Heart right ventricle (tissue), 16 donors: ENCODE data around the gene RPL18A. TPM values are rescaled to one million over a fixed set of nuclear protein-coding genes. Genes with fewer than 3 reads are reported as not detected.

ENCODE experiments used
- ATAC-seq, 8 donors: fragments of 200-7000 bp; cut with Tn5 transposase; one replicate each; pipeline ENCODE4 v1.9.1; 2020; ENCODE audit warnings: mild to moderate bottlenecking in 8 of 8, moderate library complexity in 8 of 8, moderate number of reproducible peaks in 1 of 8
- DNase-seq, 2 donors: peaks; one replicate each; pipeline ENCODE4 v3.0.0-alpha.2; 2020
- H3K27ac ChIP-seq, 10 donors: fragments of 200-600 bp; sonication (generic) in 2 of 10; one replicate each; pipeline versions ENCODE4 v1.5.0 to v1.8.0; 2020 to 2022; ENCODE audit warnings: mild to moderate bottlenecking in 3 of 10
- H3K27me3 ChIP-seq, 7 donors: fragments of 200-600 bp; one replicate each; pipeline ENCODE4 v1.8.0; 2021 to 2022; ENCODE audit warnings: mild to moderate bottlenecking in 2 of 7
- H3K36me3 ChIP-seq, 9 donors: fragments of 200-600 bp; sonication (generic) in 1 of 9; one replicate each; pipeline versions ENCODE4 v1.5.0 to v1.8.0; 2020 to 2022; ENCODE audit warnings: mild to moderate bottlenecking in 2 of 9
- H3K4me1 ChIP-seq, 9 donors: fragments of 200-600 bp; sonication (generic) in 1 of 9; one replicate each; pipeline versions ENCODE4 v1.5.0 to v1.8.0; 2020 to 2022; ENCODE audit warnings: mild to moderate bottlenecking in 4 of 9
- H3K4me3 ChIP-seq, 10 donors: fragments of 200-600 bp; sonication (generic) in 2 of 10; one replicate each; pipeline versions ENCODE4 v1.5.0 to v1.8.0; 2020 to 2022; ENCODE audit warnings: mild to moderate bottlenecking in 7 of 10, moderate library complexity in 2 of 10
- H3K9me3 ChIP-seq, 11 donors: fragments of 200-600 bp in 10 of 11; sonication (generic) in 2 of 11; one replicate each; pipeline versions ENCODE4 v1.5.0 to v1.8.0; 2013 to 2022; ENCODE audit warnings: mild to moderate bottlenecking in 2 of 11, control low read depth in 1 of 11, moderate library complexity in 1 of 11
- WGBS, 2 donors: extraction: QIAGEN DNeasy Blood & Tissue Kit; methylation state at CpG; one replicate each; pipeline ENCODE4 v1.1.7; 2013; ENCODE audit warnings: inconsistent platforms in 1 of 2; 5-methylcytosine and 5-hydroxymethylcytosine counted together
- intact Hi-C, 10 donors: fragments of 100-400 bp; cut with DNase I; formaldehyde crosslinking; loops; one replicate each; pipeline versions ENCODE4 v1.11.1 to v1.14.2; 2022
- polyA plus RNA-seq, 2 donors: library from polyadenylated mRNA; stranded (reverse); fragments of 200-250 nt; gene quantifications; one replicate each; pipeline ENCODE4 v1.2.3, GENCODE V29; 2013
- total RNA-seq, 10 donors: library from RNA; stranded (reverse); fragmentation: NEBNext Ultra II Directional in 3 of 10; extraction: Animal tissue kit (Norgen Biotek cat#: 25700) in 3 of 10; gene quantifications; one replicate each; pipeline versions ENCODE4 v1.2.1 to v1.2.4, GENCODE V29; 2021 to 2023
- TF ChIP-seq, protein P1 (sequence below), 9 donors: fragments of 200-600 bp; sonication (generic) in 2 of 9; IDR thresholded peaks; one replicate each; pipeline versions ENCODE4 v1.5.0 to v1.8.0; 2021 to 2022; ENCODE audit warnings: antibody characterized with exemption in 9 of 9, mild to moderate bottlenecking in 5 of 9, moderate library complexity in 1 of 9
- donor health status: Arrhythmogenic right ventricular cardiomyopathy.
- donor health status: ischemic (EF 13 %, LVEDD 7.1; RV severe dilation, severe dysfunction).
- donor health status: healthy with polysubstance abuse.
- donor health status: DM: no; HTN: yes; CAD: no.
- donor health status: DM: no; HTN: no; CAD: no.
- donor health status: ischemic (EF 25% LVEDD 6.9; RV normal size, moderate dysfunction).
- donor health status: ischemic (EF 25% LVEDD 5.7; RV mildly dilated, moderate dysfunction).
- donor health status: healthy.
- donor health status: DM: yes; HTN: yes; CAD: no.
- donor health status: Ischemic cardiomyopathy.
- donor health status: ischemic (EF 35%, LVEDD 5.7; RV mildly dilated, moderate dysfunction).
- donor health status: nonischemic (EF 11% LVEDD 7.7; RV severe dilation, severe dysfunction).
- donor health status: DM: yes; HTN: yes; CAD: no.
- donor health status: PGD.
- donor health status: ischemic (EF 29% LVEDD 5.4; RV normal size, mild dysfunction).
- donor health status: nonischemic (EF 23%, LVEDD 6.1; RV moderate dilation, normal function).

RPL18A gene
- total and polyA plus RNA-seq, 12 donors, result 623 to 2,570 (median 686) TPM

DNA sequence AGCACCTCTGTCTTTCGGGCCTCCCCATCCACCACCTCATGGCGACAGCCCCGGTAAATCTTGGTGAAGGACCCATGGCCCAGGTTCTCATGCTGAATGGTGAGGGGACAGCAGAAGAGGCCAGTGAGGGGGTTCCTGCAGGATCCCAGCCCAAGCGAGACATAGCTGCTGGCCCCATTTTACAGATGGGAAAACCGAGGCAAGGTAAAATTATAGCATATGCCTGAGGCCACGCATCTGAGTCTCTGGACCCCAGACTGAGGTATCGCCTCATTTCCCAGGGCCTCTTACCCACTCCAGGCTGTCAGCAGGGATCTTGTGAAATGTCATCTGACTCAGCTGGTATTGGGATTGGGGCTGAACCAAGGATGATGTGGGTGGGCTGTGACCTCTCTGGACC is 21.7 kb upstream of the RPL18A start:
- DNase-seq (no peak), ATAC-seq (no peak)
- Histone ChIP-seq H3K9me3 (no peaks in the 10 kb centered on the region), H3K27ac (no peak overlapping the region), H3K27me3 (peaks cover 0 to 58% (median 16%) of the 10 kb centered on the region in 7 donors), H3K4me3 (no peak overlapping the region), H3K36me3 (peaks cover 0 to 97% (median 0%) of the 10 kb centered on the region in 9 donors), H3K4me1 (peaks cover 0 to 16% (median 6%) of the 10 kb centered on the region in 9 donors)
- intact Hi-C loops, result no loop called here
- TF ChIP-seq, protein P1, sequence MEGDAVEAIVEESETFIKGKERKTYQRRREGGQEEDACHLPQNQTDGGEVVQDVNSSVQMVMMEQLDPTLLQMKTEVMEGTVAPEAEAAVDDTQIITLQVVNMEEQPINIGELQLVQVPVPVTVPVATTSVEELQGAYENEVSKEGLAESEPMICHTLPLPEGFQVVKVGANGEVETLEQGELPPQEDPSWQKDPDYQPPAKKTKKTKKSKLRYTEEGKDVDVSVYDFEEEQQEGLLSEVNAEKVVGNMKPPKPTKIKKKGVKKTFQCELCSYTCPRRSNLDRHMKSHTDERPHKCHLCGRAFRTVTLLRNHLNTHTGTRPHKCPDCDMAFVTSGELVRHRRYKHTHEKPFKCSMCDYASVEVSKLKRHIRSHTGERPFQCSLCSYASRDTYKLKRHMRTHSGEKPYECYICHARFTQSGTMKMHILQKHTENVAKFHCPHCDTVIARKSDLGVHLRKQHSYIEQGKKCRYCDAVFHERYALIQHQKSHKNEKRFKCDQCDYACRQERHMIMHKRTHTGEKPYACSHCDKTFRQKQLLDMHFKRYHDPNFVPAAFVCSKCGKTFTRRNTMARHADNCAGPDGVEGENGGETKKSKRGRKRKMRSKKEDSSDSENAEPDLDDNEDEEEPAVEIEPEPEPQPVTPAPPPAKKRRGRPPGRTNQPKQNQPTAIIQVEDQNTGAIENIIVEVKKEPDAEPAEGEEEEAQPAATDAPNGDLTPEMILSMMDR (IDR thresholded peaks at IDR 0.05), result no peak
- 86 to 87% methylated on average over 7 of the region's 7 CpGs for WGBS, 2 donors

- TF ChIP-seq, protein P1 (IDR thresholded peaks at IDR 0.05), result no peak
- intact Hi-C loops, result no loop called here
Observed at GRCh38 chr19:17840019-17840418, 19.7 kb upstream of the RPL18A start.

DNA sequence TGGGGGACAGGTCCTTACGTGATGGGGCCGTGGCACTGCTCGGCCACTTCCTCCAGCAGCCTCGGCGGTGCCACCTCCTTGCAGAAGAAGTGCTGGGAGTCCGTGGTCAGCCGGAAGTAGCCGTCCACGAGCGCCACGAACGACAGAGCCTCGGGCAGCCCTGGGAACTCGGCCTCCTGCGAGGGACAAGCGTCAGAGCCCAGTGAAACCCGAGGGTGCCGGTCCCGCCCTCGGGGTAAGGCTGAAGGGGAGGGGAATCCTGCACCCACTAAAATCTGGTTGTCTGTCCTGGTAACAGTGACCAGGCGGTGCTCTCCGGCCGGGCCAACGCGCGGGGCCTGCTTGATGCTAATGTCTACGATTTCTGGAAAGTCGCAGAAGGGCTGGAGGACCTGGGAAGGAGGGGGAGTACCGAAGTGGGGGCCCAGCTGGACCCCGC is 18.3 kb upstream of the RPL18A start:
- peaks cover 0 to 75% (median 0%) of the 10 kb centered on the region in 9 donors for H3K36me3 ChIP-seq
- TF ChIP-seq, protein P1 (IDR thresholded peaks at IDR 0.05), result no peak
- ATAC-seq (peak in 6 of 8 donors; percentile 5 to 23 (median 7)), DNase-seq (peak in 1 of 2 donors; percentile 29)
- H3K4me1 ChIP-seq, result peaks cover 0 to 44% (median 6%) of the 10 kb centered on the region in 9 donors
- 23 to 36% methylated on average over 30 of the region's 30 CpGs for WGBS, 2 donors
- peak overlapping the region in 1 of 10 donors; percentile 1 for H3K27ac ChIP-seq
- intact Hi-C loops, result no loop called here
- no peaks in the 10 kb centered on the region for H3K9me3 ChIP-seq
- peaks cover 0 to 77% (median 18%) of the 10 kb centered on the region in 7 donors for H3K27me3 ChIP-seq
- peak overlapping the region in 5 of 10 donors; percentile 24 to 44 (median 36) for H3K4me3 ChIP-seq

More at GRCh38 chr19:17840019-17840418, 19.7 kb upstream of the RPL18A start:
- no peak for ATAC-seq
- peaks cover 0 to 66% (median 18%) of the 10 kb centered on the region in 7 donors for H3K27me3 ChIP-seq
- no peak for DNase-seq
- H3K27ac ChIP-seq, result no peak overlapping the region
- 85 to 89% methylated on average over 6 of the region's 6 CpGs for WGBS, 2 donors
- no peaks in the 10 kb centered on the region for H3K9me3 ChIP-seq
- H3K4me1 ChIP-seq, result peaks cover 0 to 34% (median 6%) of the 10 kb centered on the region in 9 donors
- H3K4me3 ChIP-seq, result no peak overlapping the region
- H3K36me3 ChIP-seq, result peaks cover 0 to 89% (median 0%) of the 10 kb centered on the region in 9 donors

DNA sequence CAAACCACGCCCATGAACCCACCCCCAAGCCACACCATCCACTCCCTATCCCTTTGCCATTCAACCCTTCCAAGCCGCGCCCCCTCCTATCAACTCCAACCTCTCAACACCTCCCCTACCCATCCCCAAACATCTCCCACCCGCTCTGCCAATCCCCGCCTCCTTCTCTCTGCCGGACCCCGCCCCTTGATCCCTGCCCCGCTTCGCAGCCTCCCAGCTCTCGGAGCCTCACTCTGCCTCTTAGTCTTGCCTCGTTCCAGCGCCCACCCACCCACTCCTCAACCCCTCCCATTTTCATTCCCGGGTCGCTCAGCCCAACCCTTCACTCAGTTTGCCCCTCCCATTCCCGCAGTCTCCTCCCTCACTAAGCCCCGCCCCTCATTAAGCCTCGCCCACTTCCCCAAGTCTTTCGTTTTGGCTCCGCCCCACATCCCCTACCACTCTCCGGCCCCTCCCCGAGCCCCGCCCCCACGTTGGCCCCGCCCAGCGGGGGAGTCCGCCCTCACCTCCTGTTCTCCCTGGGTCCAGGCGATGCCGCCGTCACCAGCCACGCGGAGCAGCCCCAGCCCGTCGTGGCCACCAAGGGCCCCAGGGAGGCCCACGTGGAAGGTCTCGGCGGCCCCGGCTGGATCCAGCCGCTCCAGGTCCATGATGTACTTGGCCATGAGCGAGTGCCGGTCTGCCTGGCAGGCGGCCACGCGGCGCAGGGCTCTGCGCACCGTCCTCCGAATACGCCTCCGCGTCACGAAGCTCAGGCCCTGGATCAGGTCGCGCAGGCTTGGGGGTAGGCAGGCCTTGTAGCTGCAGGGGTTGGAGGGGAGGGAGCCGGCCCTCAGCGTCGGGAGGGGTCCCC is 17.7 kb upstream of the RPL18A start:
- peaks cover 0 to 68% (median 0%) of the 10 kb centered on the region in 9 donors for H3K36me3 ChIP-seq
- 7 to 23% methylated on average over 55 to 56 of the region's 56 CpGs for WGBS, 2 donors
- H3K27me3 ChIP-seq, result peaks cover 0 to 81% (median 18%) of the 10 kb centered on the region in 7 donors
- no peaks in the 10 kb centered on the region for H3K9me3 ChIP-seq
- peak overlapping the region in 8 of 10 donors; percentile 1 to 44 (median 32) for H3K4me3 ChIP-seq
- DNase-seq (peak; percentile 76 to 82), ATAC-seq (peak; percentile 72 to 89 (median 84))
- intact Hi-C loops, result no loop called here
- H3K27ac ChIP-seq, result peak overlapping the region in 2 of 10 donors; percentile 5 to 10
- peaks cover 0 to 50% (median 7%) of the 10 kb centered on the region in 9 donors for H3K4me1 ChIP-seq
- TF ChIP-seq, protein P1 (IDR thresholded peaks at IDR 0.05), result no peak
